Astrocyte (in vitro differentiated cells and primary cell): ENCODE data around the gene AKR1B15. TPM values are rescaled to one million over a fixed set of nuclear protein-coding genes. Genes with fewer than 3 reads are reported as not detected.

Experiments used
- DNase-seq: peaks from one replicate; pipeline ENCODE4 v3.0.0-alpha.2; 2010; ENCODE audit warnings: low read depth
- FAIRE-seq: peaks from 2 replicates; lab custom pipeline; 2011; peaks lifted over from hg19 to GRCh38; lab: Jason Lieb, UNC
- H2AFZ ChIP-seq: 2 replicates; pipeline ENCODE4 v1.6.0; 2012; ENCODE audit warnings: low read depth, low read length, inconsistent platforms
- H3K27ac ChIP-seq: 2 replicates; pipeline ENCODE4 v1.5.1; 2011; ENCODE audit warnings: low read depth, low read length, inconsistent platforms
- H3K27me3 ChIP-seq: 2 replicates; pipeline ENCODE4 v1.6.0; 2011; ENCODE audit warnings: low read length, inconsistent platforms; ENCODE audit not compliant: insufficient read depth
- H3K36me3 ChIP-seq: 2 replicates; pipeline ENCODE4 v1.5.1; 2011; ENCODE audit warnings: low read length, inconsistent platforms; ENCODE audit not compliant: insufficient read depth
- H3K4me1 ChIP-seq: 2 replicates; pipeline ENCODE4 v1.5.1; 2011; ENCODE audit warnings: low read length, inconsistent platforms; ENCODE audit not compliant: insufficient read depth
- H3K4me2 ChIP-seq: 2 replicates; pipeline ENCODE4 v1.6.0; 2012; ENCODE audit warnings: low read length, inconsistent platforms
- H3K4me3 ChIP-seq: 2 replicates; pipeline ENCODE4 v1.5.1; 2011; ENCODE audit warnings: low read depth, mild to moderate bottlenecking, low read length, inconsistent platforms; ENCODE audit not compliant: insufficient read depth
- H3K79me2 ChIP-seq: 2 replicates; pipeline ENCODE4 v1.6.0; 2012; ENCODE audit warnings: mild to moderate bottlenecking, low read length, inconsistent platforms; ENCODE audit not compliant: insufficient read depth
- H3K9ac ChIP-seq: 2 replicates; pipeline ENCODE4 v1.6.0; 2012; ENCODE audit warnings: mild to moderate bottlenecking, low read length, inconsistent platforms
- H3K9me3 ChIP-seq: 2 replicates; pipeline ENCODE4 v1.5.1; 2012; ENCODE audit warnings: low read depth, mild to moderate bottlenecking, low read length, inconsistent platforms; ENCODE audit not compliant: insufficient read depth
- H4K20me1 ChIP-seq: 2 replicates; pipeline ENCODE4 v1.6.0; 2012; ENCODE audit warnings: low read length, inconsistent platforms; ENCODE audit not compliant: insufficient read depth
- H3K27ac Mint-ChIP-seq: one replicate; pipeline ENCODE4 v1.8.0; 2021; ENCODE audit warnings: mild to moderate bottlenecking, mixed read lengths; ENCODE audit not compliant: unreplicated experiment
- H3K27me3 Mint-ChIP-seq: one replicate; pipeline ENCODE4 v1.8.0; 2021; ENCODE audit warnings: low read depth, mixed read lengths; ENCODE audit not compliant: unreplicated experiment
- H3K36me3 Mint-ChIP-seq: one replicate; pipeline ENCODE4 v1.8.0; 2021; ENCODE audit warnings: low read depth, mixed read lengths; ENCODE audit not compliant: unreplicated experiment
- H3K4me1 Mint-ChIP-seq: one replicate; pipeline ENCODE4 v1.8.0; 2021; ENCODE audit warnings: low read depth, mixed read lengths; ENCODE audit not compliant: unreplicated experiment
- H3K4me3 Mint-ChIP-seq: one replicate; pipeline ENCODE4 v1.8.0; 2021; ENCODE audit warnings: mild to moderate bottlenecking, moderate library complexity, mixed read lengths; ENCODE audit not compliant: unreplicated experiment
- H3K9me3 Mint-ChIP-seq: one replicate; pipeline ENCODE4 v1.8.0; 2021; ENCODE audit warnings: mild to moderate bottlenecking, mixed read lengths; ENCODE audit not compliant: unreplicated experiment
- CTCF ChIP-seq: IDR thresholded peaks from 2 replicates; pipeline ENCODE4 v1.5.1; 2011; ENCODE audit warnings: low read depth, mild to moderate bottlenecking, inconsistent platforms, low read length, moderate library complexity; ENCODE audit not compliant: insufficient read depth
- EZH2 ChIP-seq: IDR thresholded peaks from 2 replicates; pipeline ENCODE4 v1.6.1; 2012; ENCODE audit warnings: mild to moderate bottlenecking, low read length, inconsistent platforms; ENCODE audit not compliant: insufficient read depth
- total RNA-seq: library from RNA; stranded (reverse); gene quantifications from 2 replicates; pipeline ENCODE4 v1.2.1, GENCODE V29; 2021

The AKR1B15 gene
- total RNA-seq, 1 donor from 2014 or later, result not detected

- Mint-ChIP-seq H3K4me1 (peaks cover 13% of the 10 kb centered on the region), H3K27me3 (peaks cover 21% of the 10 kb centered on the region), H3K36me3 (no peaks in the 10 kb centered on the region), H3K27ac (no peak overlapping the region), H3K9me3 (no peaks in the 10 kb centered on the region), H3K4me3 (no peak overlapping the region)
- Histone ChIP-seq H2AFZ (no peak overlapping the region), H3K9me3 (no peaks in the 10 kb centered on the region), H3K4me1 (peaks cover 4% of the 10 kb centered on the region), H3K27me3 (peaks cover 5% of the 10 kb centered on the region), H3K79me2 (no peaks in the 10 kb centered on the region), H3K9ac (no peak overlapping the region), H3K27ac (no peak overlapping the region), H3K4me2 (no peak overlapping the region), H4K20me1 (no peaks in the 10 kb centered on the region), H3K4me3 (no peak overlapping the region), H3K36me3 (no peaks in the 10 kb centered on the region)
- TF ChIP-seq CTCF, result no peak
- TF ChIP-seq EZH2, result no peak
- FAIRE-seq (no peak), DNase-seq (no peak)
These were observed 16.5 kb upstream of the AKR1B15 start for GRCh38 chr7:134532180-134532953.

GRCh38 chr7:134532954-134533218, 16.0 kb upstream of the AKR1B15 start:
- Histone ChIP-seq H3K9me3 (no peaks in the 10 kb centered on the region), H3K27me3 (peaks cover 5% of the 10 kb centered on the region), H2AFZ (no peak overlapping the region), H3K9ac (no peak overlapping the region), H3K27ac (no peak overlapping the region), H3K36me3 (no peaks in the 10 kb centered on the region), H3K4me1 (no peaks in the 10 kb centered on the region), H4K20me1 (no peaks in the 10 kb centered on the region), H3K4me3 (no peak overlapping the region), H3K4me2 (no peak overlapping the region), H3K79me2 (no peaks in the 10 kb centered on the region)
- FAIRE-seq, result no peak
- H3K4me1 Mint-ChIP-seq, result peaks cover 11% of the 10 kb centered on the region
- no peak overlapping the region for H3K27ac Mint-ChIP-seq
- no peaks in the 10 kb centered on the region for H3K36me3 Mint-ChIP-seq
- H3K4me3 Mint-ChIP-seq, result no peak overlapping the region
- DNase-seq, result no peak
- TF ChIP-seq CTCF (no peak), EZH2 (no peak)
- peaks cover 23% of the 10 kb centered on the region for H3K27me3 Mint-ChIP-seq
- H3K9me3 Mint-ChIP-seq, result no peaks in the 10 kb centered on the region

- FAIRE-seq, result no peak
- H3K27ac Mint-ChIP-seq, result no peak overlapping the region
- H3K9me3 ChIP-seq, result no peaks in the 10 kb centered on the region
- H4K20me1 ChIP-seq, result no peaks in the 10 kb centered on the region
- no peak overlapping the region for H3K4me3 Mint-ChIP-seq
- no peak overlapping the region for H3K27ac ChIP-seq
- no peak overlapping the region for H2AFZ ChIP-seq
- DNase-seq, result no peak
- H3K36me3 Mint-ChIP-seq, result no peaks in the 10 kb centered on the region
- no peaks in the 10 kb centered on the region for H3K4me1 ChIP-seq
- H3K4me1 Mint-ChIP-seq, result peaks cover 7% of the 10 kb centered on the region
- no peaks in the 10 kb centered on the region for H3K9me3 Mint-ChIP-seq
- H3K4me3 ChIP-seq, result no peak overlapping the region
- TF ChIP-seq EZH2, result no peak
- TF ChIP-seq CTCF, result no peak
- H3K27me3 ChIP-seq, result peaks cover 5% of the 10 kb centered on the region
- no peaks in the 10 kb centered on the region for H3K36me3 ChIP-seq
- peaks cover 21% of the 10 kb centered on the region for H3K27me3 Mint-ChIP-seq
- no peaks in the 10 kb centered on the region for H3K79me2 ChIP-seq
- H3K9ac ChIP-seq, result no peak overlapping the region
- H3K4me2 ChIP-seq, result no peak overlapping the region
These were observed 15.6 kb upstream of the AKR1B15 start for GRCh38 chr7:134533288-134533771.
